Measurements from ENCODE around the gene SGPL1. TPM values are rescaled to one million over a fixed set of nuclear protein-coding genes. Genes with fewer than 3 reads are reported as not detected.

The SGPL1 gene
- total RNA-seq, 4 donors from 2014 or later = 34.2 to 47.1 (median 43.1) TPM

DNA sequence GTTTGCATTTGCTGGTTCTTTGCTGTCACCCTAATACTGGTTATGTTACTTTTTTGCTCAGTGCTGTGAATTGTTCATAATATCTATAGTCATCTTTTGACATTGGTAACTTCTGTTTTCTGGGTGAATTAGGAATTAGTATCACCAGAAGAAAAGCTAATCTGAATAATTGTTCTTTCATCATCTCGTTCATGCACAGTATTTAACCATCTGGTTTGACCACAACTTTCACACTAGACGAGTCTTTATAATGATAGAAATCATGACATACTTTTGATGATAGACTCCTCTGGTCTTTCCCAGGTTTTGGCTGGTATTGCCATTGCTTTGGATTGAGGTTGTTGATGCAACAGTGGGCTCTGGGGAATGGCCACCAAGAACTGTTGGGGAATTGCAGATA is 25.1 kb downstream of the SGPL1 start:
- no peak for DNase-seq
- 65 to 84% methylated on average over 2 of the region's 2 CpGs for WGBS, 2 donors
- Histone ChIP-seq H3K4me3 (no peak overlapping the region), H3K4me1 (peaks cover 0 to 11% (median 6%) of the 10 kb centered on the region in 3 donors), H3K27ac (no peak overlapping the region), H3K27me3 (no peaks in the 10 kb centered on the region), H3K36me3 (peaks cover 0 to 71% (median 13%) of the 10 kb centered on the region in 3 donors), H3K9me3 (no peaks in the 10 kb centered on the region)
- TF ChIP-seq, protein P1, sequence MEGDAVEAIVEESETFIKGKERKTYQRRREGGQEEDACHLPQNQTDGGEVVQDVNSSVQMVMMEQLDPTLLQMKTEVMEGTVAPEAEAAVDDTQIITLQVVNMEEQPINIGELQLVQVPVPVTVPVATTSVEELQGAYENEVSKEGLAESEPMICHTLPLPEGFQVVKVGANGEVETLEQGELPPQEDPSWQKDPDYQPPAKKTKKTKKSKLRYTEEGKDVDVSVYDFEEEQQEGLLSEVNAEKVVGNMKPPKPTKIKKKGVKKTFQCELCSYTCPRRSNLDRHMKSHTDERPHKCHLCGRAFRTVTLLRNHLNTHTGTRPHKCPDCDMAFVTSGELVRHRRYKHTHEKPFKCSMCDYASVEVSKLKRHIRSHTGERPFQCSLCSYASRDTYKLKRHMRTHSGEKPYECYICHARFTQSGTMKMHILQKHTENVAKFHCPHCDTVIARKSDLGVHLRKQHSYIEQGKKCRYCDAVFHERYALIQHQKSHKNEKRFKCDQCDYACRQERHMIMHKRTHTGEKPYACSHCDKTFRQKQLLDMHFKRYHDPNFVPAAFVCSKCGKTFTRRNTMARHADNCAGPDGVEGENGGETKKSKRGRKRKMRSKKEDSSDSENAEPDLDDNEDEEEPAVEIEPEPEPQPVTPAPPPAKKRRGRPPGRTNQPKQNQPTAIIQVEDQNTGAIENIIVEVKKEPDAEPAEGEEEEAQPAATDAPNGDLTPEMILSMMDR (IDR thresholded peaks at IDR 0.05) = no peak
- TF ChIP-seq POLR2A (IDR thresholded peaks at IDR 0.05) = no peak
- intact Hi-C loops (cut with DNase I) = no loop called here

DNA sequence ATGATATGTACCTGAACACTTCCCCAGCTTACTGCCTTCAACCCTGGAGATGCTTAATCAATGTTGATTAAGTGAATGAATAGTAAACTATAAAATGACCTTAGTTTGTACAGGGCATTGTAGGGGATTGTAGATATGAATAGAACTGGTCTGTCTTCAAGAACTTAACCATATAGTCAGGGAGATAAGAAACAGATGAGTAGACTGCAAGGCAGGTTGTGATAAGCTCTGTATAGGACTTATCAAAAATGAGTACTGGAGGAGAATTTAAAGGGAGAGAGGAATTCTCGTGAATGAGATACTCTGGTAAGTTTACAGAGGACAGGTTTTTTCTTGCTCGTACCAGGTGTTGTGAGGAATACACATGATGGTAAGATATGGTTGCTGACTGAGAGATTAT is 27.6 kb downstream of the SGPL1 start:
- peaks cover 0 to 3% (median 0%) of the 10 kb centered on the region in 3 donors for H3K4me1 ChIP-seq

DNA sequence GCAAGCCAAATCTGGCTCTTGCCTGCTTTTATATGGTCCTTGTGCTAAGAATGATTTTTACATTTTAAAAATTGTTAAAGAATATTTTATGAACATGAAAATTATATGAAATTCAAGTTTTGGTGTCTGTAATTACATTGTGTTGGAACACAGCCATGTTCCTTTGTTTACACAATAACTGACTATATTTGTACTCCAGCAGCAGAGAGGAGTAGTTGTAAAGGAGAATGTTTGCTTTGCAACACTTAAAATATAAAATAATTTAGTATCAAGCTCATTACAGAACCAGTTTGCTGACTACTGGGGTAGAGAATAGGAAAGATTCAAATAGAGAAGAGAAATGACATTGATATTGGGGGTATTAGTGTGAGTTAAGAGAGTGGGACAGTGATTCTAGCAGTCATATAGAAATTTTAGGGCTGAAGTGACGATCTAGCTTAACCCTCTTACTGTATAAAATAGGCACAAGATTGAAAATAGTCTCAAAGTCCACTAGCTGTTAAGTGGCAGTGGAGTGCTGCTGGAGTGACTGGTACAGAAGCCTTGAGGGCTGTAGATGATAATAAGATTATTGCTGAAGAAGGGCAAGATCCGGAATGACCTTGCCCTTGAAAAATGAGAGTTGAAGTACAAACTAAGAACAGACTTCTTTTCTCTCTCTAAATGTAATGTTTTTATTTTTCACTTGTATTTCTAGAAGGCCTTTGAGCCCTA is 28.2 kb downstream of the SGPL1 start:
- TF ChIP-seq, protein P1 (IDR thresholded peaks at IDR 0.05) = no peak
- TF ChIP-seq POLR2A (IDR thresholded peaks at IDR 0.05) = no peak
- DNase-seq = no peak
- WGBS, 2 donors = 85% methylated on average over 2 of the region's 2 CpGs
- no peak overlapping the region for H3K27ac ChIP-seq
- peaks cover 0 to 3% (median 0%) of the 10 kb centered on the region in 3 donors for H3K4me1 ChIP-seq
- intact Hi-C loops (cut with DNase I) = no loop called here
- peaks cover 0 to 71% (median 14%) of the 10 kb centered on the region in 3 donors for H3K36me3 ChIP-seq
- H3K27me3 ChIP-seq = no peaks in the 10 kb centered on the region
- no peaks in the 10 kb centered on the region for H3K9me3 ChIP-seq
- H3K4me3 ChIP-seq = no peak overlapping the region

More for the DNA sequence above, 27.6 kb downstream of the SGPL1 start:
- no peak for DNase-seq
- H3K36me3 ChIP-seq = peaks cover 0 to 77% (median 14%) of the 10 kb centered on the region in 3 donors
- 46 to 82% methylated on average over 2 of the region's 2 CpGs for WGBS, 2 donors
- no peaks in the 10 kb centered on the region for H3K9me3 ChIP-seq
- intact Hi-C loops (cut with DNase I) = no loop called here
- TF ChIP-seq, protein P1 (IDR thresholded peaks at IDR 0.05) = no peak
- no peak for TF ChIP-seq POLR2A (IDR thresholded peaks at IDR 0.05)
- H3K4me3 ChIP-seq = no peak overlapping the region
- H3K27me3 ChIP-seq = no peaks in the 10 kb centered on the region
- H3K27ac ChIP-seq = no peak overlapping the region

DNA sequence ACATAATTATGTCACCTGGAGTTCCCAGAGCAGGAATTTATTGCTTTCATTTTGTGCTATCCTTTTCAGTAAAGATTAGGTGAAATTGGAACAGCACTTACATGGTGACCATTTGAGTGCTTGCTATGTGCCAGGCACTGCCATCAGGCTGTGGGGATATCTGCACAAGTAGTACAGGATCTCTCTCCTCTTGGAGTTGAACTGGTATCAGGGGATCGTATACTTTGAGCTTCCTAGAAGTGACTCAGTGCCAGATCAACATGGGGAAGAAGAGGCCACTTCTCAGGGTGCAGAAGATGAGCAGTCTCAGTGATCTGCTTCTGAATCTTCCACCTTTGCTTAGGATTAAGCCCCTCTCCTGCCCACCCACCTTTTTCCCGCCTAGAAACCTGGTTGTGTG is 29.5 kb downstream of the SGPL1 start:
- Histone ChIP-seq H3K4me1 (peaks cover 0 to 8% (median 0%) of the 10 kb centered on the region in 3 donors), H3K9me3 (no peaks in the 10 kb centered on the region), H3K36me3 (peaks cover 0 to 74% (median 14%) of the 10 kb centered on the region in 3 donors), H3K27ac (no peak overlapping the region), H3K27me3 (no peaks in the 10 kb centered on the region), H3K4me3 (no peak overlapping the region)
- no peak for DNase-seq
- TF ChIP-seq, protein P1 (IDR thresholded peaks at IDR 0.05) = no peak
- no peak for TF ChIP-seq POLR2A (IDR thresholded peaks at IDR 0.05)
- intact Hi-C loops (cut with DNase I) = no loop called here
- WGBS, 2 donors = 80 to 97% methylated on average over 2 of the region's 2 CpGs

DNA sequence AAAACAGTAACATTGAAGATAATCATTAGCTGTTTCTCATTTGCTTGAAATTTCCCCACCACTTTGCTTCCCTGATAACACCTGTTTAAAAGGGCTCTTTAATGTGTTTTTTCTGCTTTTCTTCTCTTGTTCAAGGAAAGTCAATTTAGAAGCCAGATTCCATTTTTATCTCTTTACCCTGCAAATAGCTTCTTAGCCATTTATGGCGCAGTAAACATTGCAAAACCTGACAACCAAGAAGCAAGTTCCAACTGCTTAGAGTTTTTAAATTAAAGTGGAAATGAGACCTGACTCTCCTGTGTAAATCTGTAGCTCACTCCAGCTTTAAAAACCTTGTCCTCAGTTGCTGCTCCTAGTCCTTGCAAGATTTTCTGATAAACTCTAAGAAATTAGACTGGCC is 30.1 kb downstream of the SGPL1 start:
- Histone ChIP-seq H3K4me3 (no peak overlapping the region), H3K27me3 (no peaks in the 10 kb centered on the region), H3K9me3 (no peaks in the 10 kb centered on the region), H3K27ac (no peak overlapping the region), H3K4me1 (peaks cover 0 to 8% (median 0%) of the 10 kb centered on the region in 3 donors), H3K36me3 (peaks cover 0 to 74% (median 14%) of the 10 kb centered on the region in 3 donors)
- intact Hi-C loops (cut with DNase I) = no loop called here
- DNase-seq = no peak
- WGBS, 2 donors = 83 to 95% methylated on average over 1 of the region's 1 CpG
- TF ChIP-seq, protein P1 (IDR thresholded peaks at IDR 0.05) = no peak
- no peak for TF ChIP-seq POLR2A (IDR thresholded peaks at IDR 0.05)

All from esophagus squamous epithelium (tissue), 5 donors.